ENCODE measurements around the gene PCLO.
A peak's percentile ranks its signal among the peaks of the same experiment; 100 is the strongest.

PCLO gene

DNA sequence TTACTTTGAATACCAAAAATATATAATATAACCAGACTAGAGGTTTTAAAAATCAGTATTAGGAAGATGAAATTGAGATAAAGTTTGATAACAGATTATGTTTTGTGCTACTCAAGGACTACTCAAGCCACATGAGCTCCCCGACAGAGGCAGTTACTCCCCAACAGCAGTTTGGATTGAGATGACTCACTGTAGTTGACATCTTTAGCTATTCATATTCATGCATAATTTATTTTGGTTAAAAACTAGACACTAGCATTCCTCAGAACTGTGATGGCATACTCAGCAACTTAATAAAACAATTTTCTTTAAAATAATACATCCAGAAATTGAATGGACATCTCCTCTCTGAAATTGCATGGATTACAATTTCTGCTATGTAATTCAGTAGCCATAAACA is 19.6 kb downstream of the PCLO start:
- peaks cover 7% of the 10 kb centered on the region for H3K4me1 ChIP-seq
- H3K9ac ChIP-seq = no peak overlapping the region
- peaks cover 2% of the 10 kb centered on the region for H3K79me2 ChIP-seq
- TF ChIP-seq, protein P1, sequence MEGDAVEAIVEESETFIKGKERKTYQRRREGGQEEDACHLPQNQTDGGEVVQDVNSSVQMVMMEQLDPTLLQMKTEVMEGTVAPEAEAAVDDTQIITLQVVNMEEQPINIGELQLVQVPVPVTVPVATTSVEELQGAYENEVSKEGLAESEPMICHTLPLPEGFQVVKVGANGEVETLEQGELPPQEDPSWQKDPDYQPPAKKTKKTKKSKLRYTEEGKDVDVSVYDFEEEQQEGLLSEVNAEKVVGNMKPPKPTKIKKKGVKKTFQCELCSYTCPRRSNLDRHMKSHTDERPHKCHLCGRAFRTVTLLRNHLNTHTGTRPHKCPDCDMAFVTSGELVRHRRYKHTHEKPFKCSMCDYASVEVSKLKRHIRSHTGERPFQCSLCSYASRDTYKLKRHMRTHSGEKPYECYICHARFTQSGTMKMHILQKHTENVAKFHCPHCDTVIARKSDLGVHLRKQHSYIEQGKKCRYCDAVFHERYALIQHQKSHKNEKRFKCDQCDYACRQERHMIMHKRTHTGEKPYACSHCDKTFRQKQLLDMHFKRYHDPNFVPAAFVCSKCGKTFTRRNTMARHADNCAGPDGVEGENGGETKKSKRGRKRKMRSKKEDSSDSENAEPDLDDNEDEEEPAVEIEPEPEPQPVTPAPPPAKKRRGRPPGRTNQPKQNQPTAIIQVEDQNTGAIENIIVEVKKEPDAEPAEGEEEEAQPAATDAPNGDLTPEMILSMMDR (IDR thresholded peaks at IDR 0.05) = no peak
- no peak overlapping the region for H2AFZ ChIP-seq
- H3K27ac ChIP-seq = no peak overlapping the region
- H3K27me3 ChIP-seq (ENCODE audit: control insufficient read depth, insufficient read depth, low read length) = no peaks in the 10 kb centered on the region
- H3K9me3 ChIP-seq (ENCODE audit: control insufficient read depth, low read length) = no peaks in the 10 kb centered on the region
- no peak overlapping the region for H3K4me2 ChIP-seq (ENCODE audit: low read length)
- no peaks in the 10 kb centered on the region for H3K36me3 ChIP-seq (ENCODE audit: control insufficient read depth, insufficient read depth, low read length)
- H3K4me3 ChIP-seq (ENCODE audit: low read depth, low read length) = no peak overlapping the region

DNA sequence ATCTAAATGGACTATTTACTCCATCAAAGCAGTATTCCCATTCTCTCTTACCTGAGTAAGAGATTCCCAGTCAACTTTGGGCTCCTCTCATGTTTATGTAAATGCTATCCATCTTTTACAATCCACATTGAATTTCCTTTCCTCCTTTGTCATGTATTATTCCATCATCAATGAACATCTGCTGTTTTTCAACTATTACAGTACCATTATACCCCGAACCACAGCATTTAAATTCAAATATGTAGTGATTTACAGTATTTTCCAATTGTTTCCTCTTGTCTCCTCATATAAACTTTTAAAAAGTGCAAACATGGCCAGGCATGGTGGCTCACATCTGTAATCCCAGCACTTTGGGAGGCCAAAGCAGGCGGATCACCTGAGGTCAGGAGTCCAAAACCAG is 20.3 kb downstream of the PCLO start:
- Histone ChIP-seq H3K4me3 (ENCODE audit: low read depth, low read length) (no peak overlapping the region), H3K9me3 (ENCODE audit: control insufficient read depth, low read length) (no peaks in the 10 kb centered on the region), H3K9ac (no peak overlapping the region), H3K36me3 (ENCODE audit: control insufficient read depth, insufficient read depth, low read length) (no peaks in the 10 kb centered on the region), H3K4me2 (ENCODE audit: low read length) (no peak overlapping the region), H3K27me3 (ENCODE audit: control insufficient read depth, insufficient read depth, low read length) (no peaks in the 10 kb centered on the region), H3K27ac (no peak overlapping the region), H3K4me1 (peaks cover 7% of the 10 kb centered on the region), H3K79me2 (peaks cover 2% of the 10 kb centered on the region), H2AFZ (no peak overlapping the region)
- TF ChIP-seq, protein P1 (IDR thresholded peaks at IDR 0.05) = no peak

DNA sequence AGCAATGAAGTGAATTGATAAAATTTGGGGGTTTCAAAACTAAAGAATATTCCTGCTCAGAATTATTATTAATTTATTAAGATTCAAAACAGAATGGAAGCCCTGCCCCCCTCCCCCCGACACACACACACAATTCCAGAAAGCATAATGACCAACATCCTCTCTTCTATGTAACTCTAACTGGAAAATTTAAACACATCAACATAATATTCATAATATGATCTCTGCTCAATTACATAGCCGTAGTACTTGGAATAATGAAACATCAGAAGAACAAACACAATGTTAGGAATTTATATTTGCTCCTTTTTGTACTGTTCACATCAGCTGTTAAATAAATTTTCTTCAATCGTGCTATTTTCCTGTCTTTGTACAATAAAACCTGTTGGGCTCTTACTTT is 20.8 kb downstream of the PCLO start:
- Histone ChIP-seq H3K79me2 (peaks cover 2% of the 10 kb centered on the region), H3K27ac (no peak overlapping the region), H3K9ac (no peak overlapping the region), H3K9me3 (ENCODE audit: control insufficient read depth, low read length) (no peaks in the 10 kb centered on the region), H3K27me3 (ENCODE audit: control insufficient read depth, insufficient read depth, low read length) (no peaks in the 10 kb centered on the region), H3K4me1 (peaks cover 7% of the 10 kb centered on the region), H3K4me3 (ENCODE audit: low read depth, low read length) (no peak overlapping the region), H3K4me2 (ENCODE audit: low read length) (no peak overlapping the region), H2AFZ (no peak overlapping the region), H3K36me3 (ENCODE audit: control insufficient read depth, insufficient read depth, low read length) (no peaks in the 10 kb centered on the region)
- TF ChIP-seq, protein P1 (IDR thresholded peaks at IDR 0.05) = no peak

DNA sequence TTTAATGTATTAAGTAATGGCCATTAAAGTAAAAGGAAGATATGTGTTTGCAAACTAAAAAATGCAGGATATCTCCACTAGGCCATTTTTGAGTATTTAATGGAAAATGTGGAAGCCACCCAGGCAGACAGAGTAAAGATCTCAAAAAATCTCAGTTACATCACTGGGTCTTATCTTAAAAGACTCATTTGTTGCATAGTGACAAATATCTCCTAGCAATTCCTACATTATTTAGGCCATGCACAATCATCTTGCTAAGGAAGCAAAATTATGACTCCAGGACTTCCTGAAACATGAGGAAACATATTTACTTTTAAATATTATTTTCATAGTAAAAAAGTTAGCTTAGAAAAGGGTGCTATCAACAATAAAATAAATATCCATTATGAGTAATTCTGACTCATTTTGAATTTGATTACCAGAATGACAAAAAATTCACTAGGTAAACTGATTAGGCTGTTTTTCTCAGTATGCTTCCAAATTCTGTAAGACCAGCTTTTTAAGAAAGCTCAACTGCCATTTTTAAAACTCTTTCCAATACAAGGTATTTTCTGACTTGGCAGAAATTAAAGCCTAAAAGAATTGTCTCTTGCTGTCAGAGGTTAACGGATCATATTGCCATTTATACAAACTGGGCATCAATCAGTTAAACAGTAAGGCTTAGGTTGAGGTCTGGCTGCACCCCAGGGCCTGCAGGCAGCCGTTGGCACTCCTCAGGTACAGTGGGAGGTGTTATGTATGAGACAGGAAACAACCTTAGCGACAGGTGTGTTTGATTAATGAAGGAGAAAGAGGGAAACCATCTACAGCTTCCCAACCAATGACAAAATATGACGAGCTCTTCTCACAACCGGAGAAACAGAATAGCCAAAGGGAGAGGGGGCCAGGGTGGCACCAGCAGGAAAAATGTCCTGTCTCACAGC is 31.8 kb downstream of the PCLO start:
- H3K79me2 ChIP-seq = no peaks in the 10 kb centered on the region

More for the DNA sequence above, 31.8 kb downstream of the PCLO start:
- Histone ChIP-seq H3K9me3 (ENCODE audit: control insufficient read depth, low read length) (no peaks in the 10 kb centered on the region), H3K27ac (no peak overlapping the region), H3K4me3 (ENCODE audit: low read depth, low read length) (no peak overlapping the region), H3K4me2 (ENCODE audit: low read length) (no peak overlapping the region), H3K4me1 (no peaks in the 10 kb centered on the region), H2AFZ (peak overlapping the region; percentile 7), H3K36me3 (ENCODE audit: control insufficient read depth, insufficient read depth, low read length) (no peaks in the 10 kb centered on the region), H3K9ac (no peak overlapping the region), H3K27me3 (ENCODE audit: control insufficient read depth, insufficient read depth, low read length) (no peaks in the 10 kb centered on the region)
- TF ChIP-seq, protein P1 (IDR thresholded peaks at IDR 0.05) = no peak
